ENCODE results near the gene OR6Y1.

The OR6Y1 gene

GRCh38 chr1:158554352-158554751 lies at the start of gene OR6Y1:
Gene OR6Y1, minus strand, starts transcription at chr1:158554405. Its CDS starts 6,300 bp downstream, at chr1:158548105.
- no peak for DNase-seq (ENCODE audit: low read depth)

- no peak for DNase-seq (ENCODE audit: low read depth)
Measured at GRCh38 chr1:158600735-158601134, 46.5 kb upstream of the OR6Y1 start.

GRCh38 chr1:158586942-158587341 lies 32.7 kb upstream of the OR6Y1 start:
- DNase-seq (ENCODE audit: low read depth) = no peak

- DNase-seq (ENCODE audit: low read depth) = no peak
Measured at GRCh38 chr1:158583962-158584361, 29.8 kb upstream of the OR6Y1 start.

GRCh38 chr1:158579733-158580132 lies 25.5 kb upstream of the OR6Y1 start, which contains the start of gene OR10X1:
Gene OR10X1, minus strand, starts transcription at chr1:158579899. Its CDS starts 0 bp downstream, at chr1:158579899.
- DNase-seq (ENCODE audit: low read depth) = no peak

GRCh38 chr1:158577561-158577960 lies 23.4 kb upstream of the OR6Y1 start:
- no peak for DNase-seq (ENCODE audit: low read depth)

GRCh38 chr1:158572226-158572625 lies 18.0 kb upstream of the OR6Y1 start:
- DNase-seq (ENCODE audit: low read depth) = no peak

GRCh38 chr1:158570480-158570879 lies 16.3 kb upstream of the OR6Y1 start, which contains the start of gene OR6P1:
Gene OR6P1, minus strand, starts transcription at chr1:158570580. Its CDS starts 6,976 bp downstream, at chr1:158563604.
- DNase-seq (ENCODE audit: low read depth) = no peak

GRCh38 chr1:158564608-158565007 lies 10.4 kb upstream of the OR6Y1 start:
- no peak for DNase-seq (ENCODE audit: low read depth)

- DNase-seq (ENCODE audit: low read depth) = no peak
Measured at GRCh38 chr1:158563853-158564252, 9.6 kb upstream of the OR6Y1 start.

GRCh38 chr1:158559696-158560095 lies 5.5 kb upstream of the OR6Y1 start:
- no peak for DNase-seq (ENCODE audit: low read depth)

GRCh38 chr1:158552296-158552695 lies 1.9 kb downstream of the OR6Y1 start:
- DNase-seq (ENCODE audit: low read depth) = no peak

- no peak for DNase-seq (ENCODE audit: low read depth)
Measured at GRCh38 chr1:158547533-158547932, 6.7 kb downstream of the OR6Y1 start.

GRCh38 chr1:158537609-158538008 lies 16.6 kb downstream of the OR6Y1 start:
- DNase-seq (ENCODE audit: low read depth) = no peak

- DNase-seq (ENCODE audit: low read depth) = no peak
Measured at GRCh38 chr1:158534496-158534895, 19.7 kb downstream of the OR6Y1 start.

GRCh38 chr1:158527190-158527815 lies 26.9 kb downstream of the OR6Y1 start:
- no peak for DNase-seq (ENCODE audit: low read depth)

- no peak for DNase-seq (ENCODE audit: low read depth)
Measured at GRCh38 chr1:158521666-158522058, 32.5 kb downstream of the OR6Y1 start.

GRCh38 chr1:158520955-158521665 lies 33.1 kb downstream of the OR6Y1 start:
- DNase-seq (ENCODE audit: low read depth) = no peak

GRCh38 chr1:158520021-158520420 lies 34.2 kb downstream of the OR6Y1 start:
- no peak for DNase-seq (ENCODE audit: low read depth)

GRCh38 chr1:158516966-158517365 lies 37.2 kb downstream of the OR6Y1 start:
- no peak for DNase-seq (ENCODE audit: low read depth)

GRCh38 chr1:158509471-158510156 lies 44.6 kb downstream of the OR6Y1 start:
- DNase-seq (ENCODE audit: low read depth) = no peak

- DNase-seq (ENCODE audit: low read depth) = no peak
Measured at GRCh38 chr1:158507511-158507910, 46.7 kb downstream of the OR6Y1 start.

Data from stimulated activated CD8-positive, alpha-beta memory T cell treated with anti-CD3 and anti-CD28 coated beads, Interleukin-4, amount 100 ng/mL, for 24 hours (primary cell).